Fibroblast of lung (primary cell): ENCODE data around the gene SCAPER. TPM values are rescaled to one million over a fixed set of nuclear protein-coding genes. Genes with fewer than 3 reads are reported as not detected.
A peak's percentile ranks its signal among the peaks of the same experiment; 100 is the strongest.
"Not testable (repeated sequence)": the region's sequence is repeated elsewhere in the genome, so short reads cannot be mapped to it uniquely, and the experiment has no call there.

ENCODE experiments used
- DNase-seq, 2 donors: peaks; one replicate each; pipeline versions ENCODE4 v3.0.0 to v3.0.0-alpha.2; 2010; ENCODE audit warnings: low read depth in 2 of 2
- H2AFZ ChIP-seq: 2 replicates; pipeline ENCODE4 v1.5.1; 2012; ENCODE audit warnings: low read length, control low read depth, inconsistent platforms
- H3K27ac ChIP-seq: 2 replicates; pipeline ENCODE4 v1.5.1; 2011; ENCODE audit warnings: low read length, control low read depth; ENCODE audit not compliant: insufficient read depth
- H3K27me3 ChIP-seq: 2 replicates; pipeline ENCODE4 v1.5.1; 2011; ENCODE audit warnings: mild to moderate bottlenecking, low read length; ENCODE audit not compliant: control insufficient read depth, insufficient read depth
- H3K36me3 ChIP-seq: 2 replicates; pipeline ENCODE4 v1.5.1; 2011; ENCODE audit warnings: low read length; ENCODE audit not compliant: control insufficient read depth, insufficient read depth
- H3K4me1 ChIP-seq: 2 replicates; pipeline ENCODE4 v1.5.1; 2011; ENCODE audit warnings: low read length; ENCODE audit not compliant: control insufficient read depth, insufficient read depth; ENCODE audit errors: extremely low read depth
- H3K4me2 ChIP-seq: 2 replicates; pipeline ENCODE4 v1.5.1; 2011; ENCODE audit warnings: low read length, control low read depth; ENCODE audit not compliant: insufficient read depth; ENCODE audit errors: extremely low read depth
- H3K4me3 ChIP-seq, 4 experiments: fragments of 200-600 bp in 1 of 4; sonication (generic) in 1 of 4; replicated peaks in 1 of 4; 2 replicates each; pipeline ENCODE4 v1.5.1; 2011 to 2016; ENCODE audit warnings: low read length in 4 of 4, low read depth in 3 of 4, mild to moderate bottlenecking in 3 of 4, control low read depth in 2 of 4, inconsistent platforms in 1 of 4, mixed read lengths in 1 of 4; ENCODE audit not compliant: insufficient read depth in 1 of 4; ENCODE audit errors: control extremely low read depth in 1 of 4
- H3K79me2 ChIP-seq: 2 replicates; pipeline ENCODE4 v1.5.1; 2012; ENCODE audit warnings: mild to moderate bottlenecking, low read length, inconsistent platforms; ENCODE audit not compliant: control insufficient read depth, insufficient read depth
- H3K9ac ChIP-seq: 2 replicates; pipeline ENCODE4 v1.5.1; 2011; ENCODE audit warnings: mild to moderate bottlenecking, low read length, control low read depth; ENCODE audit not compliant: insufficient read depth
- H3K9me3 ChIP-seq: 2 replicates; pipeline ENCODE4 v1.5.1; 2012; ENCODE audit warnings: low read depth, low read length; ENCODE audit not compliant: control insufficient read depth, insufficient read depth
- H4K20me1 ChIP-seq: 2 replicates; pipeline ENCODE4 v1.5.1; 2011; ENCODE audit warnings: low read length; ENCODE audit not compliant: control insufficient read depth, insufficient read depth; ENCODE audit errors: extremely low read depth
- EZH2 ChIP-seq: IDR thresholded peaks from 2 replicates; pipeline ENCODE4 v1.5.1; 2012; ENCODE audit warnings: low read length, control low read depth, mild to moderate bottlenecking; ENCODE audit errors: missing control alignments
- polyA plus RNA-seq, 2 donors: library from polyadenylated mRNA; depleted of rRNA in 1 of 2; stranded (reverse) in 1 of 2; unstranded in 1 of 2; fragments of >200 nt; gene quantifications; 2 replicates each; pipeline ENCODE4 v1.2.1, GENCODE V29; 2011 to 2012; ENCODE audit warnings: missing spikeins in 1 of 2
- total RNA-seq: library from RNA; depleted of rRNA; stranded (reverse); fragments of >200 nt; gene quantifications from 2 replicates; pipeline ENCODE4 v1.2.1, GENCODE V29; 2014
- TF ChIP-seq, protein P1 (sequence below), 2 donors: IDR thresholded peaks in 1 of 2; conservative IDR thresholded peaks in 1 of 2; 1 replicate in 1 of 2; 2 replicates in 1 of 2; pipeline ENCODE4 v1.5.1; 2011 to 2012; ENCODE audit warnings: low read length in 2 of 2, control low read depth in 1 of 2, inconsistent platforms in 1 of 2, low read depth in 1 of 2, mild to moderate bottlenecking in 1 of 2

Gene SCAPER
- total and polyA plus RNA-seq, 2 donors (not counting 1 experiment from before 2014, with no cell fraction given), result 2.3 to 9.1 TPM

DNA sequence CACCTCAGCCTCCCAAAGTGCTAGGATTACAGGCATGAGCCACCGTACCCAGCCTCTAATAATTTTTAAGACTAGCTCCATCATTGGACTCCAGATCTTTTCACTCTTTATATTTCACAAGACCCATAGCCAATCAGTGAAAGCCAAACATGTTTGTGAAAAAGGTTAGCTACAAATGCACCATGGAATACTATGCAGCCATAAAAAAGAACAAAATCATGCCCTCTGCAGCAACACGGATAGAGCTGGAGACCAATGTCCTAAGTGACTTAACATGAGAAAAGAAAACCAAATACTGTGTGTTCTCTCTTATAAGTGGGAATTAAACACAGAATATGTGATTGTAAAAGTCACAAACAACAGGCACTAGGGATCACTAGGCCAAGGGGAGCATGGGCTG lies 3.2 kb downstream of the SCAPER start:
- Histone ChIP-seq H4K20me1 (no peaks in the 10 kb centered on the region), H3K4me1 (peaks cover 15% of the 10 kb centered on the region), H3K4me2 (no peak overlapping the region), H3K9me3 (no peaks in the 10 kb centered on the region), H3K79me2 (peaks cover 4% of the 10 kb centered on the region), H3K9ac (no peak overlapping the region), H3K36me3 (no peaks in the 10 kb centered on the region), H3K27me3 (no peaks in the 10 kb centered on the region), H3K27ac (no peak overlapping the region), H3K4me3 (no peak overlapping the region), H2AFZ (no peak overlapping the region)
- no peak for TF ChIP-seq EZH2
- TF ChIP-seq, protein P1, sequence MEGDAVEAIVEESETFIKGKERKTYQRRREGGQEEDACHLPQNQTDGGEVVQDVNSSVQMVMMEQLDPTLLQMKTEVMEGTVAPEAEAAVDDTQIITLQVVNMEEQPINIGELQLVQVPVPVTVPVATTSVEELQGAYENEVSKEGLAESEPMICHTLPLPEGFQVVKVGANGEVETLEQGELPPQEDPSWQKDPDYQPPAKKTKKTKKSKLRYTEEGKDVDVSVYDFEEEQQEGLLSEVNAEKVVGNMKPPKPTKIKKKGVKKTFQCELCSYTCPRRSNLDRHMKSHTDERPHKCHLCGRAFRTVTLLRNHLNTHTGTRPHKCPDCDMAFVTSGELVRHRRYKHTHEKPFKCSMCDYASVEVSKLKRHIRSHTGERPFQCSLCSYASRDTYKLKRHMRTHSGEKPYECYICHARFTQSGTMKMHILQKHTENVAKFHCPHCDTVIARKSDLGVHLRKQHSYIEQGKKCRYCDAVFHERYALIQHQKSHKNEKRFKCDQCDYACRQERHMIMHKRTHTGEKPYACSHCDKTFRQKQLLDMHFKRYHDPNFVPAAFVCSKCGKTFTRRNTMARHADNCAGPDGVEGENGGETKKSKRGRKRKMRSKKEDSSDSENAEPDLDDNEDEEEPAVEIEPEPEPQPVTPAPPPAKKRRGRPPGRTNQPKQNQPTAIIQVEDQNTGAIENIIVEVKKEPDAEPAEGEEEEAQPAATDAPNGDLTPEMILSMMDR (conservative IDR thresholded peaks at IDR 0.05 in 1 of 2, IDR thresholded peaks at IDR 0.05 in 1 of 2; ENCODE audit: low read depth in 1 of 2, low read length in 2 of 2), result no peak
- no peak for DNase-seq

DNA sequence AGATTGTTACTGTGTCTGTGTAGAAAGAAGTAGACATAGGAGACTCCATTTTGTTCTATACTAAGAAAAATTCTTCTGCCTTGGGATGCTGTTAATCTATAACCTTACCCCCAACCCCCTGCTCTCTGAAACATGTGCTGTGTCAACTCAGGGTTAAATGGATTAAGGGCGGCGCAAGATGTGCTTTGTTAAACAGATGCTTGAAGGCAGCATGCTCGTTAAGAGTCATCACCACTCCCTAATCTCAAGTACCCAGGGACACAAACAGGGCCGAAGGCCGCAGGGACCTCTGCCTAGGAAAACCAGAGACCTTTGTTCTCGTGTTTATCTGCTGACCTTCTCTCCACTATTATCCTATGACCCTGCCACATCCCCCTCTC lies 5.2 kb downstream of the SCAPER start:
- H3K79me2 ChIP-seq, DNase-seq, H3K4me3 ChIP-seq, H3K9me3 ChIP-seq, H3K4me2 ChIP-seq, H2AFZ ChIP-seq, H3K27ac ChIP-seq, H4K20me1 ChIP-seq, H3K9ac ChIP-seq, H3K27me3 ChIP-seq, H3K36me3 ChIP-seq: not testable (repeated sequence)
- peaks cover 15% of the 10 kb centered on the region for H3K4me1 ChIP-seq

DNA sequence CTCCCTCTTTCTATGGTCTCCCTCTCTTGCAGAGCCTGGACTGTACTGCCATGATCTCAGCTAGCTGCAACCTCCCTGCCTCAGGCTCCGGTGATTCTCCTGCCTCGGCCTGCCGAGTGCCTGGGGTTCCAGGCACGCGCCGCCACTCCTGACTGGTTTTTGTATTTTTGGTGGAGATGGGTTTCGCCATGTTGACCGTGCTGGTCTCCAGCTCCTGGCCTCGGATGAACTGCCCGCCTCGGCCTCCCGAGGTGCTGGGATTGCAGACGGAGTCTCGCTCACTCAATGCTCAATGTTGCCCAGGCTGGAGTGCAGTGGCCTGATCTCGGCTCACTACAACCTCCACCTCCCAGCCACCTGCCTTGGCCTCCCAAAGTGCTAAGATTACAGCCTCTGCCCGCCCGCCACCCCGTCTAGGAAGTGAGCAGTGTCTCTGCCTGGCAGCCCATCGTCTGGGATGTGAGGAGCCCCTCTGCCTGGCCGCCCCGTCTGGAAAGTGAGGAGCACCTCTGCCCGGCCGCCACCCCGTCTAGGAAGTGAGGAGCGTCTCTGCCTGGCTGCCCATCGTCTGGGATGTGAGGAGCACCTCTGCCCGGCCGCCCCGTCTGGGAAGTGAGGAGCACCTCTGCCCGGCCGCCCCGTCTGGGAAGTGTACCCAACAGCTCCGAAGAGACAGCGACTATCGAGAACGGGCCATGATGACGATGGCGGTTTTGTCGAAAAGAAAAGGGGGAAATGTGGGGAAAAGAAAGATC lies 5.8 kb downstream of the SCAPER start:
- not testable (repeated sequence) for H3K27me3 ChIP-seq

DNA sequence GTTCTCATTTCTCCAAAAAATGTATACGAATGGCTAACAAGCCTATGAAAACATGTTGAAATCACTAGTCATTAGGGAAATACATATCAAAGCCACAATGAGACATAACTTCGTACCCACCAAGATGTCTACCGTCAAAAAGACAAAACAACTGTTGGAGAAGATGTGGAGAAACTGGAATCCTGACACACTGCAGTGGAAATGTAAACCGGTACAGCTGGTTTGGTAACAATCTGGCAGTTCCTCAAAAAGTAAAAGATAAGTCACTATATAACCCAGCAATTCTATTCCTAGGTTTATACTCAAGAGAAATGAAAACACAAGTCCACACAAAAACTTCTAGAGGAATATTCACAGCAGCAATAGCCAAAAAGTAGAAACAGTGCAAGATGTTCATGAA lies 7.0 kb downstream of the SCAPER start:
- H3K27ac ChIP-seq, result no peak overlapping the region
- H3K4me3 ChIP-seq, result no peak overlapping the region
- no peaks in the 10 kb centered on the region for H3K27me3 ChIP-seq
- no peaks in the 10 kb centered on the region for H3K4me1 ChIP-seq
- TF ChIP-seq, protein P1 (conservative IDR thresholded peaks at IDR 0.05 in 1 of 2, IDR thresholded peaks at IDR 0.05 in 1 of 2; ENCODE audit: low read depth in 1 of 2, low read length in 2 of 2), result no peak
- no peak for TF ChIP-seq EZH2
- H3K9ac ChIP-seq, result no peak overlapping the region
- H2AFZ ChIP-seq, result no peak overlapping the region
- DNase-seq, result peak in 1 of 2 donors; percentile 19
- no peaks in the 10 kb centered on the region for H3K36me3 ChIP-seq
- no peaks in the 10 kb centered on the region for H3K9me3 ChIP-seq
- no peaks in the 10 kb centered on the region for H4K20me1 ChIP-seq
- no peak overlapping the region for H3K4me2 ChIP-seq
- H3K79me2 ChIP-seq, result peaks cover 4% of the 10 kb centered on the region

More for the DNA sequence above, 5.8 kb downstream of the SCAPER start:
- H3K4me2 ChIP-seq, H3K36me3 ChIP-seq, H3K27ac ChIP-seq, DNase-seq, H2AFZ ChIP-seq, H3K4me3 ChIP-seq, H3K9ac ChIP-seq, H3K9me3 ChIP-seq, H4K20me1 ChIP-seq, H3K79me2 ChIP-seq: not testable (repeated sequence)
- H3K4me1 ChIP-seq, result peaks cover 12% of the 10 kb centered on the region
